Activated effector memory CD4-positive, alpha-beta T cell treated with Interleukin-2 at 50 U/mL for 16 hours (primary cell): ENCODE data around the gene LYST.
"Not testable (repeated sequence)": the region's sequence is repeated elsewhere in the genome, so short reads cannot be mapped to it uniquely, and the experiment has no call there.

Source experiments
- DNase-seq: peaks from one replicate; pipeline ENCODE4 v3.0.0-alpha.2; 2020

Gene LYST

DNA sequence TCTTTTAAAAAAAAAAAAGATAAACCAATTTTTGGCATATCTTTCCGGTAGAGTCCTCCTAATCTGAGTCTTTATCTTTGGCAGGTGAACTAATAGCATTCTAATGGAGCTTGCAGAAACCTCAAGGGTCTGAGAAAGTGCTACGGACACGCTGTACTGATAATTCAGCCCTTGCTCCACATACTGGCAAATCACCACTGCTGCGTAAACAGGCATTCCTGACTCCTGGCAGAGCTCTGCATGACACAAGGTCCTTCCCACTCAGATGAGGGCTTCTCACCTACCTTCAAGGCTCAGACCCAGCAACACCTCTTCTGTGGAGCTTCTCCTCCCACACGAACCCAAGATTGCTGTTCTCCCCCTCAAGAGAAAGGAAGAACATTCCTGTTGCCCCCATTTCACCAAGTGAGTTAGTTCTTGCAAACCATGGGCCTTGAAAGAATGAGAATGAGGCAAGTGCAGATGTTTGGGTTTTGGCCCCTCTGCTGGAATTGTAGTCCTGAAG lies 48.0 kb downstream of the LYST start:
- DNase-seq, result no peak

DNA sequence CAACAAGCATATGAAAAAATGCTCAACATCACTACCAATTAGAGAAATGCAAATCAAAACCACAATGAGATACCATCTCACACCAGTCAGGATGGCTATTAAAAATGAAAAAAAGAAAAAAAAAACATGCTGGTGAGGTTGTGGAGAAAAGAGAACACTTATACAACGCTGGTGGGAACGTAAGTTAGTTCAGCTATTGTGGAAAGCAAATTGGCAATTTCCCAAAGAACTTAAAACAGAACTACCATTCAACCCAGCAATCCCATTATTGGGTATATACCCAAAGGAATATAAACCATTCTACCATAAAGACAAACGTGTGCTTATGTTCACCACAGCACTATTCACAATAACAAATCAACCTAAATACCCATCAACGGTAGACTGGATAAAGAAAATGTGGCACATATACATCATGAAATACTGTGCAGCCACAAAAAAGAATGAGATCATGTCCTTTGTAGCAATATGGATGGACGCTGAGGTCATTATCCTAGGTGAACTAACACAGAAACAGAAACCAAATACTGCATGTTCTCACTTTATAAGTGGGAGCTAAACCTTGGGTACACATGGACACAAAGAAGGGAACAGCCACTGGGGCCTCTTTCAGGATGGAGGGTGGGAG lies 49.5 kb downstream of the LYST start:
- no peak for DNase-seq

GRCh38 chr1:235809688-235810397 lies 56.9 kb downstream of the LYST start:
- no peak for DNase-seq

DNA sequence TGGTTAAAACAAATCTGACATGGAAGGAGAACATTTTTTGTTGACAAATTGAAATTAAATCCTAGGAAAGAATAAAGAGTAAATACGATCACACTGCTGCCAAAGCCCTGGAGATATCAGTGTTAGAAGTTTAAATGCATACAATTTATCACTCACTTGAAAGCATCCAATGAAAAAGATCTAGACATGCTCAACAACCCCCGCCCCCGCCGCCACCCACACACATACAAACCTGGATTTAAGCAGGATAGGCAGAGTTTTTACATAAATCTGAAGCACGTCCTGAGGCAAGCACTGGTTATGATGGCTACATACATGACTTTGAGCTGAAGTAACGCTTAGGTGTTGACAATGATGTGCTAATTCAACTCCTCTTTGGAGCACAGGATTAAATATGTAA lies 58.5 kb downstream of the LYST start:
- no peak for DNase-seq

GRCh38 chr1:235806123-235806522 lies 60.6 kb downstream of the LYST start:
- DNase-seq, result no peak

- DNase-seq, result no peak
These were observed 63.9 kb downstream of the LYST start for GRCh38 chr1:235802573-235803346.

- DNase-seq, result no peak
These were observed 67.4 kb downstream of the LYST start for GRCh38 chr1:235799264-235799663.

DNA sequence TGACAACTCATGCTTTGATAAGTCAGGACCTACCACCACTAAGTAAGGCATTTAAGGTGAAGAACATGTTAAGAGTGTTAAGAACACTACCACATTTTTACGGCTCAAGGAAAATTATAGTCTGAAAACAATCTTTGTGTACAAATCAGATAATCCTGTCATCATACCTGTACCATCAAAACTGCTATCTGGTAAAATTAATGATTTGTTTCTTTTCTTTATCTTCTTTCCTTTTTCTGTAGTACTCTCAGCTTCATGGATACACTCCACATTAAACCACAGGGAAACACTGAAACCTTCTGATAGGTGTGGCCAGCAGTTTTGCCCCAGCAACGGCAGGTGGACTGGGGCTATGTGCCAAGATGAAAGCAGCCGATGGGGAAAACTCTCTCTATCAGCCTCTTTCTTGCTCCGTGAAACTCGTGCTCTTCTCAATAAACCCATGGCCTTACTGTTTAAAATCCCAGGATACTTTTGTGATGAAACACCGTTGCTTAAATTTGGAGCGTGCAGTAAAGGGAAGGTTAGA lies 75.1 kb downstream of the LYST start:
- no peak for DNase-seq

- no peak for DNase-seq
These were observed 76.6 kb downstream of the LYST start for GRCh38 chr1:235790123-235790522.

DNA sequence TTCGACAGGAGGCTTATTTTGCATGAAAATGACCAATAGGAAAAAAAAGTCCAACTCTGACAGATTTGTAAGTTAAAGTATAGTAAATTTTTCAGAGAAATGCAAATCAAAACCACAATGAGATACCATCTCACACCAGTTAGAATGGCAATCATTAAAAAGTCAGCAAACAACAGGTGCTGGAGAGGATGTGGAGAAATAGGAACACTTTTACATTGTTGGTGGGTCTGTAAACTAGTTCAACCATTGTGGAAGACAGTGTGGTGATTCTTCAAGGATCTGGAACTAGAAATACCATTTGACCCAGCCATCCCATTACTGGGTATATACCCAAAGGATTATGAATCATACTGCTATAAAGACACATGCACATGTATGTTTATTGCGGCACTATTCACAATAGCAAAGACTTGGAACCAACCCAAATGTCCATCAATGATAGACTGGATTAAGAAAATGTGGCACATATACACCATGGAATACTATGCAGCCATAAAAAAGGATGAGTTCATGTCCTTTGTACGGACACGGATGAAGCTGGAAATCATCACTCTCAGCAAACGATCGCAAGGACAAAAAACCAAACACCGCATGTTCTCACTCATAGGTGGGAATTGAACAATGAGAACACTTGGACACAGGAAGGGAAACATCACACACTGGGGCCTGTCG lies 80.3 kb downstream of the LYST start:
- not testable (repeated sequence) for DNase-seq

DNA sequence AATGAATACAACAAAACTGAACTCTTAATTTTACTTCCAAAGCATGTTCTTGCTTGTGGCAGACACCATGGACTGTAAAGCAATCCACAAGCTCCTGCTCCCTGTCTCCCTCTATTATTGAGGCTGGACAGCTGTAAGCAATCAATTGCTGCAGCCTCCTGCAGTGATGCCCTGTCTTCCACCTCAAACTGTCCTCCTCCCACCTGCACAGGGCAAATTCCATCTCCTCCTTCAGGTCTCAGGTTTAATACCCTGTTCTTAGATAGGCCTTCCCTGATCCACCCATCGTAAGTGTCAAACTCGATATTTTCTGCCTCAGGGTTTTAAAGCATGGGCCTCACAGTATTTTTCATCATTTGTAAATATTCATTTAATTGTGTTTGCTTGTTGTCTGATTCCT lies 81.8 kb downstream of the LYST start:
- DNase-seq, result no peak

- DNase-seq, result no peak
These were observed 83.4 kb downstream of the LYST start for GRCh38 chr1:235783148-235783776.

DNA sequence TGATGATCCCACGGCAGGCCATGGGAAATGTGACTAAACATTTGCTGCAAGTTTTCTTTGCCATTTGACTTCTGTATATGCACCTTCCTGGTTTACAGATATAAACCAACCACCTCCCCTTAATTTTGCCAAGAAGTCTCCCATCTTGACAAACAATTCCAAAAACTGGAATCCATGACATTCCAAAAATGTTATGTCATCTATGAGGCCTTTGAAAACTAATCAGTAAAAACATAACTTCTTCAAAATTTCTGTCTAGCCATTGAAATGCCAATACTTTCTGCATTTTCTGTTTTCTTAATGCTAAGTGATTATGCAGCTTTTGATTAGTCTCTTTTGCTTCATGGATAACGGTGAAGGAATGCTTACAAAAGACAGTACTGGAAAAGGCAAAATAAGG lies 84.1 kb downstream of the LYST start:
- DNase-seq, result no peak

DNA sequence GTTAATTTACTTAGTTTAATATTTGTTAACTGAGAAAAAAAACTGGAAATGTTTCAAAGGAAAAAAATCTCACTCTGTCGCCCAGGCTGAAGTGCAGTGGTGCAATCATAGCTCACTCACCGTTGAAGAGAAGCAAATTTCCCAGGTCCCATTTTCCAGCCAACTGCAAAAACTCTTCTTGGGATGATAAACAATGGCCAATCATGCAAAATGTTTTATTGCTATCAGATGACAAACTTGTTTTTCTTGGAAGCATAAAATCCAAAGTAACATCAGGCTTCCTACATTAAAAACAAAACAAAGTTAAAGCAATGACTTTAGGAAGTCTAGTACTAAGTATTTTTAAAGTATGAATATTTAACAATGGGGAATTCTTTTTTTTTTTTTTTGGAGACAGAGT lies 84.9 kb downstream of the LYST start:
- no peak for DNase-seq

DNA sequence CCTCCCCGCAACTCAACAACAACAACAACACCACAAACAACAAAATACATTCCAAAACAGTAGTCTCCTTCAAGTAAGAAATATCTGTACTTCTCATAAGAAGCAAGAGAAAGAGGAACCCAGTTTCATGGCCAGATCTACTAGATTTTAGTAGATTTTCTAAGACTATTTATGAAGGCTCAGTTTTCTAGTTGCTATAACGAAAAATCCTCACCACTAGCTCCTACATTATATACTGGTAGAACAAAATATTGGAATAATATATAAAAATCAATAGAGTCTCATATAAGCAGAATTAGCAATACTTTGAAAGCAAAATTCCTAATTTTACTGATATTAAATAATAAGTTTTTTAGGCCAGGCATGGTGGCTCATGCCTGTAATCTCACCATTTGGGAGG lies 86.9 kb downstream of the LYST start:
- no peak for DNase-seq

DNA sequence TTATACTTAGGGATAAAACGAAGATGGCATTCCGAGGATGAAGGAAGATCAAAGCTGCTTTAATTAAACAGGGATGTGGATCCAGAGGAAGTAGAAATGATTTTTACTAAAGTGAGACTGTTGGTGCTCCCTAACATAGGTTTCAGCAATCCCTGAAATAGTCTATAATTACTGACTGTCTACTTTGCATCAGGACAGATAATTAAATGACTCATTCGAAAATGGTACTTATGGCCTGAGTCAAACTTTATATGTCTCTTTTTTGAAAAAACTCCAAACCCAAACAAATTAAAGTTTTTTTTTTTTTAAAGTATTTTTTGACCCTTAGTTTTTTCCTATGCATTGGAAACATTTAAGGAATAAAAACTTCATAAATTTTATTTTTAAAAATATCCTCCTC lies 90.3 kb downstream of the LYST start:
- no peak for DNase-seq

DNA sequence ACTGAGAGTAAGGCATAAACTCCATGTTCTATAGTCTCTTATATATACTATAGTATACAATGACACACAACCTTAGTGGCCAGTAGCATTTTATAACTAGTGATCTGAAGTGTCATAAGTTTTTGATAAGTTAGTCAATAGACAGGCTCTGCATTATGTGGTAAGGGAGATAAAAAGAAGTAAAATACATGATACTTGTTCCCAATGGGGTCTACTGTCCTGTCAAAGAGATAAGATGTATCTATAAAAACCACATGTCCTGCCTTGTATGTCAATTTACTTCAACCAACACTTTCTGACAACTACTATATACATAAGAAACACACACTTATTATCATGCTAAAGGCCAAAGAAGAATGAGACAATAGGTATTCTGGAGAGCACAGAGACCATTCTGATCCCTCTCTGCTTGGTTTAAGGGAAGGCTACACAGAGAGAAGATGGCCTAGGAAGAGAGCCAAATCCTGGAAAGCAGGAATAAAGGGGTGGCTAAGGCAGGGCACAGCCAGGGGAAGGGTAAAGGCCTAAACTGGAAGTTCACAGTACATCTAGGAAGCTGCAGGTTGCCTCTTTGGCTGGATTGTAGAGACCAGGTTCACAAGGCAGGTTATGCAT lies 91.4 kb downstream of the LYST start:
- DNase-seq, result no peak

DNA sequence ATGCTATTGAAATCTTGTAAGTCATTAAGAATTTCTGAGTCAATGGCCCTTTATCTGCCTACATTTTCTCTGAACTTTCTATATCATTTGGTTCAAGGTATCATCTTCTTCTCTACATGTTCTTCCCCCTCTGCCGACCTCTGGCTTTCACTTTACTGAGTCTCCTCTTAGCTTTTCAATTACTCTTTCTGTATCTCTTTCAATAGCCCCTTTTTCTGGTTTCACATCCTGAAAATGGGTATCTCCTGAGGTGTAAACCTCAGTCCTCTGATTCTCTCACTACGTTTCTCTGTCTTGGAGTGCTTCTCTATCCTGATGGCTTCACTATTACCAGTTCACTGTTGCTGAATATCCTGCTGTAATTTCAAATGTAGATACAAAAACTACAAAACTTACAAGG lies 98.9 kb downstream of the LYST start:
- no peak for DNase-seq

- no peak for DNase-seq
These were observed 99.9 kb downstream of the LYST start for GRCh38 chr1:235766794-235767285.

DNA sequence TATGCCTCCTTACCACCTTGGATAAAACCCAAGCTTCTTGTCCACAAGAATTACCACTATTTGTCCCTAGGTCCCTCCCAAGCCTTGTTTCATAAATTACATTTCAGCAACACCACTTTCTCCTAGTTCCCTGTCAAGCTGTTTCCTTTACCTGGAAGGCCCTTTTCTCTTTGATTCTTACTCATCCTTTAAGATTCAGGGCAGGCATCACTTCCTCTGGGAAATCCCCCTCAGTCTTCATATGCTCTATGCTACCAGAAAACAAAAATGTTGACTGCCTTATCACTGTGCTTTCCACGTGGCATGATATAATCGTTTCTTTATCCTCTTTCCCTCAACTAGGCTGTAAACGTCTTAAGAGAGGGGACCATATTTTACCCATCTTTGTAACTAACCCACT lies 102.7 kb downstream of the LYST start:
- no peak for DNase-seq

- DNase-seq, result no peak
These were observed 107.4 kb downstream of the LYST start for GRCh38 chr1:235759336-235759735.

GRCh38 chr1:235758931-235759330 lies 107.8 kb downstream of the LYST start:
- no peak for DNase-seq
